ENCODE measurements around the gene NAPEPLD.
"Not testable (repeated sequence)": the region's sequence is repeated elsewhere in the genome, so short reads cannot be mapped to it uniquely, and the experiment has no call there.

DNA sequence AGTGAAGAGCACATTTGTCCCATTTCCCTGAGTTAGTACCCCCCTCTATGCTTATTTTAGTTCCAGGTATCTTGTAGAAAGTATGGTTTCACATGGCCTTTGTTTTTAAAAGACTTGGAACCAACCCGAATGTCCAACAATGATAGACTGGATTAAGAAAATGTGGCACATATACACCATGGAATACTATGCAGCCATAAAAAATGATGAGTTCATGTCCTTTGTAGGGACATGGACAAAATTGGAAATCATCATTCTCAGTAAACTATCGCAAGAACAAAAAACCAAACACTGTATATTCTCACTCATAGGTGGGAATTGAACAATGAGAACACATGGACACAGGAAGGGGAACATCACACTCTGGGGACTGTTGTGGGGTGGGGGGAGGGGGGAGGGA is 53.3 kb downstream of the NAPEPLD start:
- TF ChIP-seq, protein P1, sequence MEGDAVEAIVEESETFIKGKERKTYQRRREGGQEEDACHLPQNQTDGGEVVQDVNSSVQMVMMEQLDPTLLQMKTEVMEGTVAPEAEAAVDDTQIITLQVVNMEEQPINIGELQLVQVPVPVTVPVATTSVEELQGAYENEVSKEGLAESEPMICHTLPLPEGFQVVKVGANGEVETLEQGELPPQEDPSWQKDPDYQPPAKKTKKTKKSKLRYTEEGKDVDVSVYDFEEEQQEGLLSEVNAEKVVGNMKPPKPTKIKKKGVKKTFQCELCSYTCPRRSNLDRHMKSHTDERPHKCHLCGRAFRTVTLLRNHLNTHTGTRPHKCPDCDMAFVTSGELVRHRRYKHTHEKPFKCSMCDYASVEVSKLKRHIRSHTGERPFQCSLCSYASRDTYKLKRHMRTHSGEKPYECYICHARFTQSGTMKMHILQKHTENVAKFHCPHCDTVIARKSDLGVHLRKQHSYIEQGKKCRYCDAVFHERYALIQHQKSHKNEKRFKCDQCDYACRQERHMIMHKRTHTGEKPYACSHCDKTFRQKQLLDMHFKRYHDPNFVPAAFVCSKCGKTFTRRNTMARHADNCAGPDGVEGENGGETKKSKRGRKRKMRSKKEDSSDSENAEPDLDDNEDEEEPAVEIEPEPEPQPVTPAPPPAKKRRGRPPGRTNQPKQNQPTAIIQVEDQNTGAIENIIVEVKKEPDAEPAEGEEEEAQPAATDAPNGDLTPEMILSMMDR (conservative IDR thresholded peaks at IDR 0.05; ENCODE audit: low read length): not testable (repeated sequence)
- not testable (repeated sequence) for TF ChIP-seq EZH2phosphoT487 (IDR thresholded peaks at IDR 0.05; ENCODE audit: borderline replicate concordance, low read depth, low read length)

Data from OCI-LY7 (cell line).